Hepatocyte (in vitro differentiated cells): ENCODE results near the gene LTN1.

ENCODE experiments used
- CTCF ChIP-seq: fragments of 200-600 bp; sonication (generic); IDR thresholded peaks from 2 replicates; pipeline ENCODE4 v1.5.1; 2016; ENCODE audit warnings: antibody characterized with exemption, mild to moderate bottlenecking; ENCODE audit not compliant: poor library complexity
- EZH2phosphoT487 ChIP-seq: fragments of 200-600 bp; sonication (generic); IDR thresholded peaks from one replicate; pipeline ENCODE4 v1.6.1; 2018; ENCODE audit warnings: antibody characterized with exemption, mild to moderate bottlenecking, low read depth, moderate library complexity; ENCODE audit not compliant: unreplicated experiment, severe bottlenecking

DNA sequence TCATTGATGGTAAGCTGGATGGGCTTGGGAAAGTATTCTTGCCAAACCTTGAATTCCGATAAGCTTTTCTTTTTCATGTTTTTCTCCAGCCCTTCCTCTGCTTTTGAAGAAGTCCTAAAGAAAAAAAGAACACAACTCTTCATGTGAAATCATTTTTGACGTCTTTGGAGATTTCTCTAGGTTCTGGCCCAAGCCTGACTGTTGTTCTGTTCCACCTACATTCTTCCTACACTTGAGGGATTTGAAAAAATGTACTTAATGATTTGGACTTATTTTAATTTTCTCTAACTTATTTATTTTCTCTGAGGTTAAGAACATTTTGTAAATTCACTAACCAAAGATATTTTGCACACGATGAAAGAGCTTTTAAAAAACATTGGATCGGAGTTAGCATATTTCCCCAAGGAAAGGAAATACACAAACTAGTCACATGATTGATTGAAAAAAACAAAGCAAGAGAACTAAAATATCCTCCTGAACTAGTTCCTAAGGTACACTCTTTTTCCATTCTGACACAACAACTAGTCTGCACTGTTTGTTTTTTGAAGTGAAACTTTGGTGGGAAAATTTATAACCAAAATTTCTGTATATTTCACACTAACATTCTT is 82.3 kb downstream of the LTN1 start:
- TF ChIP-seq EZH2phosphoT487 (no peak), CTCF (no peak)
